Smooth muscle cell (in vitro differentiated cells): ENCODE data around the gene SYT1. TPM values are rescaled to one million over a fixed set of nuclear protein-coding genes. Genes with fewer than 3 reads are reported as not detected.

Source experiments
- DNase-seq: peaks from one replicate; lab custom pipeline; 2025; ENCODE audit not compliant: unreplicated experiment; lab: John Stamatoyannopoulos, UW
- H2AFZ ChIP-seq: fragments of 200-600 bp; sonication (generic); 2 replicates; pipeline ENCODE4 v1.6.0; 2016; ENCODE audit warnings: antibody characterized with exemption, low read depth, mild to moderate bottlenecking
- H3F3A ChIP-seq: fragments of 200-600 bp; sonication (generic); 2 replicates; pipeline ENCODE4 v1.6.0; 2017; ENCODE audit warnings: antibody characterized with exemption, low read depth
- H3K27ac ChIP-seq: fragments of 200-600 bp; sonication (generic); 2 replicates; pipeline ENCODE4 v1.5.1; 2016; ENCODE audit warnings: low read depth, mild to moderate bottlenecking
- H3K27me3 ChIP-seq: fragments of 200-600 bp; sonication (generic); 2 replicates; pipeline ENCODE4 v1.6.1; 2016; ENCODE audit warnings: low read depth, mild to moderate bottlenecking
- H3K36me3 ChIP-seq: fragments of 200-600 bp; sonication (generic); 2 replicates; pipeline ENCODE4 v1.5.1; 2016; ENCODE audit warnings: low read depth
- H3K4me1 ChIP-seq: fragments of 200-600 bp; sonication (generic); 2 replicates; pipeline ENCODE4 v1.5.1; 2016; ENCODE audit warnings: low read depth
- H3K4me2 ChIP-seq: fragments of 200-600 bp; sonication (generic); 2 replicates; pipeline ENCODE4 v1.6.0; 2016; ENCODE audit warnings: mild to moderate bottlenecking
- H3K4me3 ChIP-seq: fragments of 200-600 bp; sonication (generic); 2 replicates; pipeline ENCODE4 v1.5.1; 2016; ENCODE audit warnings: mild to moderate bottlenecking
- H3K79me2 ChIP-seq: fragments of 200-600 bp; sonication (generic); 2 replicates; pipeline ENCODE4 v1.6.0; 2016; ENCODE audit warnings: low read depth, mild to moderate bottlenecking
- H3K9ac ChIP-seq: fragments of 200-600 bp; sonication (generic); 2 replicates; pipeline ENCODE4 v1.6.0; 2016; ENCODE audit warnings: low read depth
- H3K9me3 ChIP-seq: fragments of 200-600 bp; sonication (generic); replicated peaks from 2 replicates; pipeline ENCODE4 v1.5.1; 2016; ENCODE audit warnings: low read depth
- H4K20me1 ChIP-seq: fragments of 200-600 bp; sonication (generic); 2 replicates; pipeline ENCODE4 v1.6.0; 2016; ENCODE audit warnings: low read depth
- WGBS: methylation state at CpG from one replicate; pipeline ENCODE4 v1.1.7; 2016; ENCODE audit warnings: low lambda C conversion rate; 5-methylcytosine and 5-hydroxymethylcytosine counted together
- polyA plus RNA-seq: library from polyadenylated mRNA; unstranded; fragments of >200 nt; fragmentation: Nextera tagmentation; extraction: Ambion mirVana; gene quantifications from 2 replicates; pipeline ENCODE4 v1.2.1, GENCODE V29; 2016
- total RNA-seq: library from RNA; depleted of rRNA; stranded (reverse); fragments of >200 nt; gene quantifications from 2 replicates; pipeline ENCODE4 v1.2.3, GENCODE V29; 2014
- TF ChIP-seq, protein P1 (sequence below): fragments of 200-600 bp; sonication (generic); IDR thresholded peaks from 2 replicates; pipeline ENCODE4 v1.5.1; 2017; ENCODE audit warnings: borderline replicate concordance, mild to moderate bottlenecking, antibody characterized with exemption; ENCODE audit not compliant: insufficient read depth, poor library complexity, severe bottlenecking

Gene SYT1
- total and polyA plus RNA-seq, 2 experiments from 2014 or later, result 5.2 to 10.2 TPM

DNA sequence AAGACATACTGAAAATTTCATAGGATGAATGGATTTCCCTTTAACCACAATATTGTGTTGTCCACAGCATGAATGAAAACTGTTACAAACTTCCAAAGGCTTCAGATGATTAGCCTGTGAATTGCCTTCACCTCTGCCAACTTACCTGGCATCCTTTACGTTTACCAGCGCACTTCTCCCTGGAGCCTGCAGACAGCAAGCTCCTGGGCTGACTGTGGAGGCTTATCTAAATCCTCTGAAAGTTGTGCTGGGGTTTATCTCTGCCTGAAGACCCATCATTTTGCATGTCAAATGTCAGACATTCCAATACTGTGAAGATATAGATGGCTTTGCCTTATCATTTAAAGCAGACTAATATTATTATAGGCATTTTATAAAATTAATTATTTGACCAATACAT, 403.0 kb downstream of the SYT1 start:
- H3K9ac ChIP-seq, result no peak overlapping the region
- 52% methylated on average over 2 of the region's 2 CpGs for WGBS
- no peaks in the 10 kb centered on the region for H3K27me3 ChIP-seq
- DNase-seq, result no peak
- H3K9me3 ChIP-seq, result no peaks in the 10 kb centered on the region
- no peaks in the 10 kb centered on the region for H4K20me1 ChIP-seq
- H2AFZ ChIP-seq, result no peak overlapping the region
- H3K4me1 ChIP-seq, result peaks cover 19% of the 10 kb centered on the region
- H3K79me2 ChIP-seq, result no peaks in the 10 kb centered on the region
- no peak overlapping the region for H3K4me3 ChIP-seq
- no peak overlapping the region for H3K4me2 ChIP-seq
- no peaks in the 10 kb centered on the region for H3F3A ChIP-seq
- TF ChIP-seq, protein P1, sequence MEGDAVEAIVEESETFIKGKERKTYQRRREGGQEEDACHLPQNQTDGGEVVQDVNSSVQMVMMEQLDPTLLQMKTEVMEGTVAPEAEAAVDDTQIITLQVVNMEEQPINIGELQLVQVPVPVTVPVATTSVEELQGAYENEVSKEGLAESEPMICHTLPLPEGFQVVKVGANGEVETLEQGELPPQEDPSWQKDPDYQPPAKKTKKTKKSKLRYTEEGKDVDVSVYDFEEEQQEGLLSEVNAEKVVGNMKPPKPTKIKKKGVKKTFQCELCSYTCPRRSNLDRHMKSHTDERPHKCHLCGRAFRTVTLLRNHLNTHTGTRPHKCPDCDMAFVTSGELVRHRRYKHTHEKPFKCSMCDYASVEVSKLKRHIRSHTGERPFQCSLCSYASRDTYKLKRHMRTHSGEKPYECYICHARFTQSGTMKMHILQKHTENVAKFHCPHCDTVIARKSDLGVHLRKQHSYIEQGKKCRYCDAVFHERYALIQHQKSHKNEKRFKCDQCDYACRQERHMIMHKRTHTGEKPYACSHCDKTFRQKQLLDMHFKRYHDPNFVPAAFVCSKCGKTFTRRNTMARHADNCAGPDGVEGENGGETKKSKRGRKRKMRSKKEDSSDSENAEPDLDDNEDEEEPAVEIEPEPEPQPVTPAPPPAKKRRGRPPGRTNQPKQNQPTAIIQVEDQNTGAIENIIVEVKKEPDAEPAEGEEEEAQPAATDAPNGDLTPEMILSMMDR, result no peak
- H3K27ac ChIP-seq, result no peak overlapping the region
- no peaks in the 10 kb centered on the region for H3K36me3 ChIP-seq

DNA sequence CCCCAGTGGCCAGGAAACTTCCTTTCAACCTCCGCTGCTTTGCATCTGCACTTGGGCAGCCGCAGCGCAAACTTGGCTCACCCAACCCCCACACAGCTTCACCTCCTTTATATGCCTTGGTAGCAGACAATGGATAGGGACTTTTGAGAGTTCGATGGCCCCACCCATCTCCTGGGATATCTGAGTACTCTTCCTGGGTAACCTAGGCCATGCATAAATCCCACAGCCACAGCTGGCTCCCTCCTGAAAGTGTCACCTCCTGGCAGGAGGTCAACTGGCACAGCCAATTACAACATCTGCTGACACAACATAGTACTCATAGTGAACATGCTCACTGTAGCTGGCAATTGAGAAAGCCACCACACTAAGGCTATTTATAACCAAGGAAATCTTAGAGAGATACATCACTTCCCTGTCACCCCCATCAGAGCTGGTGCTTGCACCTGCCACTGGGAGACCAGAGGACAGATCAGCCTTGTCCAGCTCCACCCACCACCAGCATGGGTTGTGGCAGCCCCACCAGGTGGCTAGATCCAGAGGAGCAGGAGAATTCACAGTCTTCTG, 410.0 kb downstream of the SYT1 start:
- H3K27me3 ChIP-seq, result no peaks in the 10 kb centered on the region
- no peaks in the 10 kb centered on the region for H3K79me2 ChIP-seq
- H3K4me1 ChIP-seq, result no peaks in the 10 kb centered on the region
- DNase-seq, result no peak
- no peaks in the 10 kb centered on the region for H3K9me3 ChIP-seq
- H3K4me2 ChIP-seq, result no peak overlapping the region
- no peaks in the 10 kb centered on the region for H3K36me3 ChIP-seq
- no peak overlapping the region for H3K27ac ChIP-seq
- H4K20me1 ChIP-seq, result no peaks in the 10 kb centered on the region
- TF ChIP-seq, protein P1, result no peak
- no peak overlapping the region for H3K4me3 ChIP-seq
- H2AFZ ChIP-seq, result no peak overlapping the region
- 99% methylated on average over 4 of the region's 4 CpGs for WGBS
- H3F3A ChIP-seq, result no peaks in the 10 kb centered on the region
- H3K9ac ChIP-seq, result no peak overlapping the region

DNA sequence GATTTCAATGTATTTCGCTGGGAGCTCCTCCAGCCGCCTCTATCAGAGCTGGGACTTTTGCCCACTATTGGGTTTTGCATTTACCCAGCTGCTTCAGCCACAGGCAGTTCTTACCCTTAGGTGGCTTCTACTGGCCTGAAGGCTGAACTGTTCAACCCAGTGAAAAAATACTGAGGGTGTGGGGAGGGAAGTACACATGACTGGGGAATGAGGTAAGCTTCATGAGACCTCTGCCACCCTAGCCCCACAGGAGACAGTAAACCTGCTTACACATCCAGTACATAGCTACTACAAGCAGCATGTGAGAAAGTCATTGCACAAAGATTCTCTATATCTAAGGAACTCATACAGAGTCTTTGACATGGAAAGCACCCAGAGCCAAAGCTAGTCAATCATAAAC, 411.1 kb downstream of the SYT1 start:
- Histone ChIP-seq H2AFZ (no peak overlapping the region), H3K36me3 (no peaks in the 10 kb centered on the region), H3K27ac (no peak overlapping the region), H3K4me1 (no peaks in the 10 kb centered on the region), H3F3A (no peaks in the 10 kb centered on the region), H4K20me1 (no peaks in the 10 kb centered on the region), H3K4me2 (no peak overlapping the region), H3K9ac (no peak overlapping the region), H3K79me2 (no peaks in the 10 kb centered on the region), H3K9me3 (no peaks in the 10 kb centered on the region), H3K4me3 (no peak overlapping the region), H3K27me3 (no peaks in the 10 kb centered on the region)
- no peak for DNase-seq
- 94% methylated on average over 2 of the region's 2 CpGs for WGBS
- TF ChIP-seq, protein P1, result no peak

DNA sequence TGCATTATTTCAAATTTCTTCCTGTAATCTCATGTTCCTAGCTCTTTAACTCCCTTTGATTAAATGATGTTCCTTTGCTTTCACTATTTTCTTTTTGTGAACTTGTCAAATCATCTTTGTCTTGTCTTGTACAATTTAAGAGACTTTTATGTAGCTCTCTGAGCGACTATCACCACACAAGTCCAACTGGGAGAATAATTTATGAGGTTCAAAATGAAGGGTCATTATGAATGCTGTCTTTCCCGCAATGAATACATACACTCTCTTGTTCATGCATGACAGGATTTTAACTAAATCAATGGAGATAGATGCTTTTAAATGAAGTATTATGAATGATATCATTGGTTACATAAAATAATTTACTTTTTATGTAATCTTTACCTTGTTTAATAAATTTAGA, 418.8 kb downstream of the SYT1 start:
- H3K9ac ChIP-seq, result no peak overlapping the region
- H3K27me3 ChIP-seq, result no peaks in the 10 kb centered on the region
- H3K4me3 ChIP-seq, result no peak overlapping the region
- no peak overlapping the region for H3K27ac ChIP-seq
- DNase-seq, result no peak
- H3K79me2 ChIP-seq, result no peaks in the 10 kb centered on the region
- TF ChIP-seq, protein P1, result no peak
- H3K36me3 ChIP-seq, result no peaks in the 10 kb centered on the region
- no peaks in the 10 kb centered on the region for H3K9me3 ChIP-seq
- H3F3A ChIP-seq, result no peaks in the 10 kb centered on the region
- H2AFZ ChIP-seq, result no peak overlapping the region
- 84% methylated on average over 2 of the region's 2 CpGs for WGBS
- H3K4me1 ChIP-seq, result no peaks in the 10 kb centered on the region
- H3K4me2 ChIP-seq, result no peak overlapping the region
- H4K20me1 ChIP-seq, result no peaks in the 10 kb centered on the region
